Neural cell (in vitro differentiated cells): ENCODE results near the gene IRF1.

Source experiments
- CTCF ChIP-seq: fragments of 450-650 bp; IDR thresholded peaks from 2 replicates; pipeline ENCODE4 v1.5.1; 2014; ENCODE audit warnings: antibody characterized with exemption, mild to moderate bottlenecking, moderate library complexity; ENCODE audit not compliant: poor library complexity, severe bottlenecking
- POLR2AphosphoS5 ChIP-seq: IDR thresholded peaks from 2 replicates; pipeline ENCODE4 v1.6.1; 2012
- RAD21 ChIP-seq: fragments of 450-650 bp; conservative IDR thresholded peaks from 2 replicates; pipeline ENCODE4 v1.6.1; 2014; ENCODE audit warnings: antibody characterized with exemption, mild to moderate bottlenecking, moderate library complexity

DNA sequence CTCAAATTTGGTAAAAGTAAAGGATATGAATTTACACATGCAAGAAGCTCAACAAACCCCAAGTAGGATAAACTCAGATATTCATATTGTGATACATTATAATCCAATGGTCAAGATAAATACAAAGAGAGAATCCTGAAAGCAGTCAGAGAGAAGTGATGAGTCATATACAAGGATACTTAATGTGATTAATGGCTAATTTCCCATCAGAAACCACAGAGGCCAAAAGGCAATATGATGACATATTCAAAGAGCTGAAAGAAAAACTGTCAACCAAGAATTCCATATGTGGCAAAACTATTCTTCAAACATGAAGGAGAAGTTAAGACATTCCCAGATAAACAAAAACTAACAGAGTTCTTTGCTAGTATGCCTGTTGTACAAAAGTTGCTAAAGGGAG lies 19.5 kb upstream of the IRF1 start:
- TF ChIP-seq POLR2AphosphoS5 (no peak), CTCF (no peak), RAD21 (no peak)
